Measurements from ENCODE around the gene SLC2A6. TPM values are rescaled to one million over a fixed set of nuclear protein-coding genes. Genes with fewer than 3 reads are reported as not detected.

Gene SLC2A6
- total and polyA plus RNA-seq, 2 donors (not counting 1 experiment from before 2014, with no cell fraction given): 7.6 to 9.1 TPM

DNA sequence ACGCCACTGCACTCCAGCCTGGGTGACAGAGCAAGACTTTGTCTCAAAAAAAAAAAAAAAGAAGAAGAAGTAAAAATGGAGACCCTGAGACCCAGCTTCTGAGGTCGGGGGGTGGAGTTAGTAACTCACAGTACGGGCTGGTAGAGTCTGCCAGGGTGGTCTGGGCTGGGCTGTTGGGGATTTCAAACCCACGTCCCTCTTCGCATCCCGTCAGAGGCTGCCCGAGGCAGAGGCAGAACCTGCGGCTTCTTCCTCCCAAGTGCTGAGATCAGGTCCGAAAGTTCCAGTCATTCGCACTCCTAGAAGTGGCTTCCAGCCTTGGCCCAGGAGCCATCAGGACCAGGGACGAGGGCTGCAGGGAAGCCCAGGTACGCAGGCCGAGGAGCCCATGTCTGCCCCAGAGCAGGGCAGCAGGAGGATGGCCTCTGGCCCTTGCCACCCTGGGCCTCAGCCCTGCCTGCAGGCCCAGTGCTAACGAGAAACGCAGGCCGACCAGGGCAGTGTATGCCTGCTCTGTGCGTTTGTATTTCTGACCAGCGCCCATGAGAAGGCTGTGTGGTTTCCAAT lies 9.9 kb upstream of the SLC2A6 start:
- TF ChIP-seq EZH2 (IDR thresholded peaks at IDR 0.05; ENCODE audit: low read length, missing control alignments): no peak
- TF ChIP-seq, protein P1, sequence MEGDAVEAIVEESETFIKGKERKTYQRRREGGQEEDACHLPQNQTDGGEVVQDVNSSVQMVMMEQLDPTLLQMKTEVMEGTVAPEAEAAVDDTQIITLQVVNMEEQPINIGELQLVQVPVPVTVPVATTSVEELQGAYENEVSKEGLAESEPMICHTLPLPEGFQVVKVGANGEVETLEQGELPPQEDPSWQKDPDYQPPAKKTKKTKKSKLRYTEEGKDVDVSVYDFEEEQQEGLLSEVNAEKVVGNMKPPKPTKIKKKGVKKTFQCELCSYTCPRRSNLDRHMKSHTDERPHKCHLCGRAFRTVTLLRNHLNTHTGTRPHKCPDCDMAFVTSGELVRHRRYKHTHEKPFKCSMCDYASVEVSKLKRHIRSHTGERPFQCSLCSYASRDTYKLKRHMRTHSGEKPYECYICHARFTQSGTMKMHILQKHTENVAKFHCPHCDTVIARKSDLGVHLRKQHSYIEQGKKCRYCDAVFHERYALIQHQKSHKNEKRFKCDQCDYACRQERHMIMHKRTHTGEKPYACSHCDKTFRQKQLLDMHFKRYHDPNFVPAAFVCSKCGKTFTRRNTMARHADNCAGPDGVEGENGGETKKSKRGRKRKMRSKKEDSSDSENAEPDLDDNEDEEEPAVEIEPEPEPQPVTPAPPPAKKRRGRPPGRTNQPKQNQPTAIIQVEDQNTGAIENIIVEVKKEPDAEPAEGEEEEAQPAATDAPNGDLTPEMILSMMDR (conservative IDR thresholded peaks at IDR 0.05 in 1 of 2, IDR thresholded peaks at IDR 0.05 in 1 of 2; ENCODE audit: low read depth in 1 of 2, low read length in 2 of 2): no peak
- DNase-seq (ENCODE audit: low read depth in 2 of 2): no peak
- Histone ChIP-seq H3K27me3 (ENCODE audit: control insufficient read depth, insufficient read depth, low read length) (no peaks in the 10 kb centered on the region), H3K9me3 (ENCODE audit: control insufficient read depth, insufficient read depth, low read depth, low read length) (no peaks in the 10 kb centered on the region), H2AFZ (ENCODE audit: low read length) (no peak overlapping the region), H3K9ac (ENCODE audit: insufficient read depth, low read length) (no peak overlapping the region), H3K4me2 (ENCODE audit: extremely low read depth, insufficient read depth, low read length) (no peak overlapping the region), H4K20me1 (ENCODE audit: control insufficient read depth, extremely low read depth, insufficient read depth, low read length) (no peaks in the 10 kb centered on the region), H3K36me3 (ENCODE audit: control insufficient read depth, insufficient read depth, low read length) (no peaks in the 10 kb centered on the region), H3K79me2 (ENCODE audit: control insufficient read depth, insufficient read depth, low read length) (no peaks in the 10 kb centered on the region), H3K4me3 (replicated peaks in 1 of 4; ENCODE audit: control extremely low read depth in 1 of 4, insufficient read depth in 1 of 4, low read depth in 3 of 4, low read length in 4 of 4) (no peak overlapping the region), H3K4me1 (ENCODE audit: control insufficient read depth, extremely low read depth, insufficient read depth, low read length) (peaks cover 3% of the 10 kb centered on the region), H3K27ac (ENCODE audit: insufficient read depth, low read length) (no peak overlapping the region)

DNA sequence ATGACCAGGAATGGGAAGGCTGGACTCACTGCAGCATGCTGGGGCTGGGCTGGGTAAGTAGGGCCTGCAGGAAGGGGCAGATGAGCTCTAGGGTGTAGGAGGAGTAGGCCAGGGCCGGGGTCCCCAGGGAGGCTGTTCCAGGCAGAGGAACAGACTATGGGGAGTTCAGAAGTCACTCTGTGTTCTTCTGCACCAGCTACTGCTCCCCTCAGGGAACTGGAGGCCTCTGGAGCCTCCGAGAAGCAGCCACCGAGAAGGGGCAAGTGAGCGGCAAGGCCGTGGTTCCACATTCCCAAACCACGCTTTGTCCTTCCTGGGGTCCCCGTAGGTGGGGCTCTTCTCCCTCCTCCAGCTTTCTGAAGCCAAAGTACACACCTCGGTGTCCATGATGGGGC lies 8.4 kb upstream of the SLC2A6 start:
- TF ChIP-seq, protein P1 (conservative IDR thresholded peaks at IDR 0.05 in 1 of 2, IDR thresholded peaks at IDR 0.05 in 1 of 2; ENCODE audit: low read depth in 1 of 2, low read length in 2 of 2): no peak
- no peak for TF ChIP-seq EZH2 (IDR thresholded peaks at IDR 0.05; ENCODE audit: low read length, missing control alignments)
- no peaks in the 10 kb centered on the region for H3K36me3 ChIP-seq (ENCODE audit: control insufficient read depth, insufficient read depth, low read length)
- no peaks in the 10 kb centered on the region for H3K27me3 ChIP-seq (ENCODE audit: control insufficient read depth, insufficient read depth, low read length)
- no peak overlapping the region for H3K4me3 ChIP-seq (replicated peaks in 1 of 4; ENCODE audit: control extremely low read depth in 1 of 4, insufficient read depth in 1 of 4, low read depth in 3 of 4, low read length in 4 of 4)
- no peaks in the 10 kb centered on the region for H3K79me2 ChIP-seq (ENCODE audit: control insufficient read depth, insufficient read depth, low read length)
- no peaks in the 10 kb centered on the region for H3K9me3 ChIP-seq (ENCODE audit: control insufficient read depth, insufficient read depth, low read depth, low read length)
- no peaks in the 10 kb centered on the region for H3K4me1 ChIP-seq (ENCODE audit: control insufficient read depth, extremely low read depth, insufficient read depth, low read length)
- DNase-seq (ENCODE audit: low read depth in 2 of 2): no peak
- no peaks in the 10 kb centered on the region for H4K20me1 ChIP-seq (ENCODE audit: control insufficient read depth, extremely low read depth, insufficient read depth, low read length)
- no peak overlapping the region for H3K9ac ChIP-seq (ENCODE audit: insufficient read depth, low read length)
- no peak overlapping the region for H3K4me2 ChIP-seq (ENCODE audit: extremely low read depth, insufficient read depth, low read length)
- H2AFZ ChIP-seq (ENCODE audit: low read length): no peak overlapping the region
- no peak overlapping the region for H3K27ac ChIP-seq (ENCODE audit: insufficient read depth, low read length)

DNA sequence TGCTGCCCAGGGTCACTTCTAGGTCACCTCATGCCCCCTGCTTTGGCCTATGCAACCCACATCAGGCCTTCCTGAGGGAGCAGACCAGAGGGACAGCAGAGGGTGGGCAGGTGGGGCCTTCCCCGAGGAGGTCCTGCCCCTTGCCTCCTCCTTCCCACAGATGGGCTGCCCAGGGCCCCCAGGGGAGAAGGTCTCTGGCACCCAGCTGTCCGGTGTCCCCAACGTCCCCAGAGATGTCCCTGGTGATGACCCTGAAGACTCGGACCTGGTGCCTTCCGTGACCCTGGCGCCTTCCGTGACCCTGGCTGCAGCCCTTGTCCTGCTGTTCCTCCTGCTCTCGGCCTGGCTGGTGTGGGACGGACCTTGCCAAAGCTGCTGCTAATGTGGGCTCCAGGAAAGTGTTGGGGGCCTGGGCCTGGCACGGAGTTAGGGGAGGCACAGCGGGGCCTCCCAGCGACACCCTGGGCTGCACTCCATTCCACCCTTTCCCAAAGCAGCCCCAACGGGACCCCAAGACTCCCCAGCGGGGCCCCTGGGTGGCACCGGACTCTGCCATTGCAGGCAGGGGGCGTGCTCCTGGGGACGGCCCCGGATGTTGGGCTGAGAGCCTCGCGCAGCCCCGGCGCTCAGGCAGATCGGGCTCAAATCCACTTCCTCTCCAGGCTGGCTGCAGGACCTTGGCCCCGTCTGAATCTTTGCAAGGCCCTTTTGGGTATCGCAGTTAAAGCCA lies 6.8 kb upstream of the SLC2A6 start:
- no peak overlapping the region for H2AFZ ChIP-seq (ENCODE audit: low read length)
- no peak for DNase-seq (ENCODE audit: low read depth in 2 of 2)
- no peak overlapping the region for H3K27ac ChIP-seq (ENCODE audit: insufficient read depth, low read length)
- no peaks in the 10 kb centered on the region for H3K9me3 ChIP-seq (ENCODE audit: control insufficient read depth, insufficient read depth, low read depth, low read length)
- H3K27me3 ChIP-seq (ENCODE audit: control insufficient read depth, insufficient read depth, low read length): no peaks in the 10 kb centered on the region
- H3K36me3 ChIP-seq (ENCODE audit: control insufficient read depth, insufficient read depth, low read length): no peaks in the 10 kb centered on the region
- no peaks in the 10 kb centered on the region for H3K4me1 ChIP-seq (ENCODE audit: control insufficient read depth, extremely low read depth, insufficient read depth, low read length)
- no peak overlapping the region for H3K4me3 ChIP-seq (replicated peaks in 1 of 4; ENCODE audit: control extremely low read depth in 1 of 4, insufficient read depth in 1 of 4, low read depth in 3 of 4, low read length in 4 of 4)
- no peaks in the 10 kb centered on the region for H4K20me1 ChIP-seq (ENCODE audit: control insufficient read depth, extremely low read depth, insufficient read depth, low read length)
- H3K9ac ChIP-seq (ENCODE audit: insufficient read depth, low read length): no peak overlapping the region
- no peak overlapping the region for H3K4me2 ChIP-seq (ENCODE audit: extremely low read depth, insufficient read depth, low read length)
- TF ChIP-seq EZH2 (IDR thresholded peaks at IDR 0.05; ENCODE audit: low read length, missing control alignments): no peak
- TF ChIP-seq, protein P1 (conservative IDR thresholded peaks at IDR 0.05 in 1 of 2, IDR thresholded peaks at IDR 0.05 in 1 of 2; ENCODE audit: low read depth in 1 of 2, low read length in 2 of 2): no peak
- no peaks in the 10 kb centered on the region for H3K79me2 ChIP-seq (ENCODE audit: control insufficient read depth, insufficient read depth, low read length)
